ENCODE data around the gene DUSP10. TPM values are rescaled to one million over a fixed set of nuclear protein-coding genes. Genes with fewer than 3 reads are reported as not detected.
A peak's percentile ranks its signal among the peaks of the same experiment; 100 is the strongest.

DUSP10 gene
- total RNA-seq, 2 experiments from 2014 or later = 12.1 to 13.0 TPM

GRCh38 chr1:221778535-221779142 lies 36.8 kb upstream of the DUSP10 start:
- Mint-ChIP-seq H3K9me3 (ENCODE audit: insufficient read depth) (no peaks in the 10 kb centered on the region), H3K27me3 (ENCODE audit: low read depth) (no peaks in the 10 kb centered on the region), H3K36me3 (ENCODE audit: low read depth) (peaks cover 10% of the 10 kb centered on the region), H3K27ac (peak overlapping the region; percentile 93), H3K4me1 (ENCODE audit: low read depth) (peaks cover 96% of the 10 kb centered on the region), H3K4me3 (peak overlapping the region; percentile 61)
- ChIA-PET POLR2A (interaction anchor here (0.7 to 4.3 kb wide), 9 partner anchors 35 to 934 kb away, joined by 3 to 46 read pairs (median 7); partner anchors contain the start of genes BROX and DUSP10), CTCF (interaction anchor here (0.8 to 4.4 kb wide), 14 partner anchors 15 to 301 kb away, joined by 3 to 25 read pairs (median 6); partner anchors contain the start of gene DUSP10)
- ATAC-seq = peak; percentile 59
- DNase-seq = peak; percentile 75

GRCh38 chr1:221778125-221778524 lies 36.2 kb upstream of the DUSP10 start:
- CTCF ChIA-PET = interaction anchor here (0.8 to 4.4 kb wide), 13 partner anchors 16 to 300 kb away, joined by 3 to 25 read pairs (median 6); partner anchors contain the start of gene DUSP10
- Mint-ChIP-seq H3K27me3 (ENCODE audit: low read depth) (no peaks in the 10 kb centered on the region), H3K36me3 (ENCODE audit: low read depth) (peaks cover 10% of the 10 kb centered on the region), H3K4me1 (ENCODE audit: low read depth) (peaks cover 91% of the 10 kb centered on the region), H3K27ac (peak overlapping the region; percentile 93), H3K4me3 (peak overlapping the region; percentile 61), H3K9me3 (ENCODE audit: insufficient read depth) (no peaks in the 10 kb centered on the region)
- POLR2A ChIA-PET = interaction anchor here (0.7 to 4.3 kb wide), 8 partner anchors 31 to 935 kb away, joined by 3 to 46 read pairs (median 6); partner anchors contain the start of genes BROX and DUSP10
- DNase-seq (peak; percentile 51), ATAC-seq (peak; percentile 43)

- ATAC-seq (peak; percentile 68), DNase-seq (peak; percentile 77)
- POLR2A ChIA-PET = interaction anchor here (0.6 to 4.3 kb wide), 7 partner anchors 20 to 935 kb away, joined by 3 to 46 read pairs (median 5); partner anchors contain the start of genes BROX and DUSP10
- Mint-ChIP-seq H3K4me3 (peak overlapping the region; percentile 61), H3K36me3 (ENCODE audit: low read depth) (peaks cover 10% of the 10 kb centered on the region), H3K9me3 (ENCODE audit: insufficient read depth) (no peaks in the 10 kb centered on the region), H3K4me1 (ENCODE audit: low read depth) (peaks cover 85% of the 10 kb centered on the region), H3K27ac (peak overlapping the region; percentile 93), H3K27me3 (ENCODE audit: low read depth) (no peaks in the 10 kb centered on the region)
- CTCF ChIA-PET = interaction anchor here (0.6 to 4.4 kb wide), 9 partner anchors 12 to 68 kb away, joined by 3 to 25 read pairs (median 7); partner anchors contain the start of gene DUSP10
Measured at GRCh38 chr1:221777431-221778072, 35.7 kb upstream of the DUSP10 start.

GRCh38 chr1:221776495-221777301 lies 34.8 kb upstream of the DUSP10 start:
- H3K36me3 Mint-ChIP-seq (ENCODE audit: low read depth) = peaks cover 10% of the 10 kb centered on the region
- ChIA-PET CTCF (interaction anchor here (0.6 to 4.4 kb wide), 10 partner anchors 10 to 233 kb away, joined by 3 to 25 read pairs (median 6); partner anchors contain the start of gene DUSP10), POLR2A (interaction anchor here (0.6 to 4.3 kb wide), 8 partner anchors 19 to 936 kb away, joined by 3 to 46 read pairs (median 4); partner anchors contain the start of genes BROX and DUSP10)
- ATAC-seq (peak; percentile 34), DNase-seq (peak; percentile 48)
- peak overlapping the region; percentile 93 for H3K27ac Mint-ChIP-seq
- peak overlapping the region; percentile 40 for H3K4me3 Mint-ChIP-seq
- H3K27me3 Mint-ChIP-seq (ENCODE audit: low read depth) = no peaks in the 10 kb centered on the region
- H3K4me1 Mint-ChIP-seq (ENCODE audit: low read depth) = peaks cover 76% of the 10 kb centered on the region
- no peaks in the 10 kb centered on the region for H3K9me3 Mint-ChIP-seq (ENCODE audit: insufficient read depth)

- ChIA-PET POLR2A (interaction anchor here (2.8 kb wide), 1 partner anchor 34 kb away, joined by 19 read pairs; the partner anchor contains the start of gene DUSP10), CTCF (interaction anchor here (0.8 to 2.7 kb wide), 5 partner anchors 9 to 233 kb away, joined by 3 to 11 read pairs (median 3); no protein-coding TSS in a partner anchor)
- H3K4me3 Mint-ChIP-seq = no peak overlapping the region
- peaks cover 61% of the 10 kb centered on the region for H3K4me1 Mint-ChIP-seq (ENCODE audit: low read depth)
- H3K36me3 Mint-ChIP-seq (ENCODE audit: low read depth) = peaks cover 6% of the 10 kb centered on the region
- ATAC-seq (no peak), DNase-seq (no peak)
- no peaks in the 10 kb centered on the region for H3K9me3 Mint-ChIP-seq (ENCODE audit: insufficient read depth)
- H3K27ac Mint-ChIP-seq = no peak overlapping the region
- H3K27me3 Mint-ChIP-seq (ENCODE audit: low read depth) = no peaks in the 10 kb centered on the region
Measured at GRCh38 chr1:221775206-221775605, 33.3 kb upstream of the DUSP10 start.

GRCh38 chr1:221774054-221774842 lies 32.4 kb upstream of the DUSP10 start:
- Mint-ChIP-seq H3K9me3 (ENCODE audit: insufficient read depth) (no peaks in the 10 kb centered on the region), H3K27me3 (ENCODE audit: low read depth) (no peaks in the 10 kb centered on the region), H3K4me3 (no peak overlapping the region), H3K4me1 (ENCODE audit: low read depth) (peaks cover 55% of the 10 kb centered on the region), H3K36me3 (ENCODE audit: low read depth) (peaks cover 3% of the 10 kb centered on the region), H3K27ac (no peak overlapping the region)
- no peak for ATAC-seq
- ChIA-PET CTCF (interaction anchor here (0.7 to 3.1 kb wide), 9 partner anchors 10 to 681 kb away, joined by 3 to 11 read pairs (median 4); partner anchors contain the start of gene DUSP10), POLR2A (interaction anchor here (1.9 to 2.8 kb wide), 2 partner anchors 31 to 33 kb away, joined by 6 to 19 read pairs; partner anchors contain the start of gene DUSP10)
- no peak for DNase-seq

- DNase-seq (no peak), ATAC-seq (no peak)
- Mint-ChIP-seq H3K4me1 (ENCODE audit: low read depth) (peaks cover 52% of the 10 kb centered on the region), H3K4me3 (no peak overlapping the region), H3K36me3 (ENCODE audit: low read depth) (peaks cover 3% of the 10 kb centered on the region), H3K27me3 (ENCODE audit: low read depth) (no peaks in the 10 kb centered on the region), H3K27ac (no peak overlapping the region), H3K9me3 (ENCODE audit: insufficient read depth) (no peaks in the 10 kb centered on the region)
- POLR2A ChIA-PET = interaction anchor here (1.9 to 2.8 kb wide), 2 partner anchors 30 to 32 kb away, joined by 6 to 19 read pairs; partner anchors contain the start of gene DUSP10
- CTCF ChIA-PET = interaction anchor here (0.7 to 3.1 kb wide), 8 partner anchors 12 to 682 kb away, joined by 3 to 11 read pairs (median 4); partner anchors contain the start of gene DUSP10
Measured at GRCh38 chr1:221773383-221773782, 31.5 kb upstream of the DUSP10 start.

GRCh38 chr1:221772117-221772516 lies 30.2 kb upstream of the DUSP10 start:
- POLR2A ChIA-PET = no interaction called here
- no peak for DNase-seq
- peaks cover 44% of the 10 kb centered on the region for H3K4me1 Mint-ChIP-seq (ENCODE audit: low read depth)

GRCh38 chr1:221768444-221769066 lies 26.7 kb upstream of the DUSP10 start:
- H3K27ac Mint-ChIP-seq = no peak overlapping the region

More at GRCh38 chr1:221772117-221772516, 30.2 kb upstream of the DUSP10 start:
- Mint-ChIP-seq H3K9me3 (ENCODE audit: insufficient read depth) (no peaks in the 10 kb centered on the region), H3K4me3 (no peak overlapping the region), H3K27me3 (ENCODE audit: low read depth) (no peaks in the 10 kb centered on the region), H3K36me3 (ENCODE audit: low read depth) (peaks cover 3% of the 10 kb centered on the region), H3K27ac (no peak overlapping the region)
- CTCF ChIA-PET = interaction anchor here (3.1 kb wide), 1 partner anchor 14 kb away, joined by 9 read pairs; no protein-coding TSS in a partner anchor
- ATAC-seq = no peak

GRCh38 chr1:221766210-221766609 lies 24.3 kb upstream of the DUSP10 start:
- ATAC-seq (no peak), DNase-seq (no peak)
- no peaks in the 10 kb centered on the region for H3K9me3 Mint-ChIP-seq (ENCODE audit: insufficient read depth)
- no peaks in the 10 kb centered on the region for H3K27me3 Mint-ChIP-seq (ENCODE audit: low read depth)
- no peaks in the 10 kb centered on the region for H3K36me3 Mint-ChIP-seq (ENCODE audit: low read depth)
- ChIA-PET POLR2A (no interaction called here), CTCF (interaction anchor here (1.2 to 1.8 kb wide), 2 partner anchors 11 to 24 kb away, joined by 4 to 7 read pairs; partner anchors contain the start of gene DUSP10)
- H3K27ac Mint-ChIP-seq = no peak overlapping the region
- H3K4me1 Mint-ChIP-seq (ENCODE audit: low read depth) = peaks cover 33% of the 10 kb centered on the region
- H3K4me3 Mint-ChIP-seq = no peak overlapping the region

More at GRCh38 chr1:221768444-221769066, 26.7 kb upstream of the DUSP10 start:
- ChIA-PET CTCF (interaction anchor here (0.7 to 0.9 kb wide), 2 partner anchors 9 to 36 kb away, joined by 3 to 4 read pairs; no protein-coding TSS in a partner anchor), POLR2A (no interaction called here)
- Mint-ChIP-seq H3K27me3 (ENCODE audit: low read depth) (no peaks in the 10 kb centered on the region), H3K36me3 (ENCODE audit: low read depth) (no peaks in the 10 kb centered on the region), H3K9me3 (ENCODE audit: insufficient read depth) (no peaks in the 10 kb centered on the region), H3K4me1 (ENCODE audit: low read depth) (peaks cover 28% of the 10 kb centered on the region), H3K4me3 (no peak overlapping the region)
- no peak for DNase-seq
- ATAC-seq = peak; percentile 51
